ENCODE data around the gene JCAD.

Gene JCAD

DNA sequence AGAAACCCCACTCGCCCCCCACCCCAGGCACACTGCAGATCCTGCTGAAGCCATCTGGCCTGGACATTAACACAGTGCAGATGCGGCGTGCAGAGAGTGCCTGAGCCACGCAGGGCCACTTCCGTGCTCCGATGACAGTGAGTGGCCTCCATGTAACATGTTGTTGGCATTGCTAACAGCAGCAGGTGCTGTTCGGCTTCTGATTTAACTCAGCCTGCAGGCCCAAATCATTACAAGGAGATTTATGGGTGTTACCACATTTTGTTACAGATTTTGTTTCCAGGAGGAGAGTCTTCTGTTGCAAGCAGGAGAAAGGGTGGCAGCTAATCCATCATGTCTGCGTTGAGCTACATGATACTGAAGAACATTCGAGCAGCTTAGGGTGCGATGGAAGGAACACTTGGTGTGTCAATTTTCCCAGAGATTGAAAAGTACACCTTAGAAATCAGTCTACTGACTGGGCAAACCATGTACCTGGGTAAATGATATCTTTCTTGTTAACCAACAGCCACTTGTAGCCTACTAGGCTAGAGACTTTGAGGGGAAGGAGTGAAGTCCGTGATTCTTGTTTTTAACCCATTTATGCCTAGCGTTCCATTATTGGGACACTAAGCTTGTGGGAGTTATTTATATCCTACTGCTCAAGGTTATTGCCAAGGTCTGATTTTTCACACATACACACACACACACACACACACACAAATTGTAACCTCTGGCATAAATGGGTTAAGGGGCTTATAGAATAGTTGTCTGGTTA is 90.0 kb downstream of the JCAD start:
- intact Hi-C loops (cut with micrococcal nuclease): no loop called here
- Mint-ChIP-seq H3K27ac (no peak overlapping the region), H3K4me3 (no peak overlapping the region)

DNA sequence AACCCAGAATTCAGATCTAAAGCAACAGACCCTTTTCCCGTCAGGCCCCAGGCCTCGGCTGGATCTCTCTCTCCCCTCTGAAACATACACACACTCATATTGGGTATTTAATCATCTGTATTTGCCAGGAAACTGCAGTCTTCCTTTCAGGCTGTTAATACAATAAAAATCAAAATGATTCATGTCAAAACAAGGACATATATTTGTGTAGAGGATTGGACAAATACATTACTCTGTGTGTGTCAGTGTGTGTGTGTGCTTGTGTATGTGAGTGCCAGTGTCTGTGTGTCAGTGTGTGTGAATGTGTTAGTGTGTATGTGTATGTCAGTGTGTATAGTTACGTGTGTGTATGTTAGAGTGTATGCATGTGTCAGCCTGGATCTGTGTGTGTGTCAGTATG is 90.8 kb downstream of the JCAD start:
- Mint-ChIP-seq H3K4me1 (ENCODE audit: low read depth) (no peaks in the 10 kb centered on the region), H3K4me3 (no peak overlapping the region), H3K9me3 (no peaks in the 10 kb centered on the region), H3K36me3 (ENCODE audit: low read depth) (no peaks in the 10 kb centered on the region), H3K27ac (no peak overlapping the region), H3K27me3 (no peaks in the 10 kb centered on the region)
- intact Hi-C loops (cut with micrococcal nuclease): no loop called here

More for the DNA sequence above, 90.0 kb downstream of the JCAD start:
- Mint-ChIP-seq H3K36me3 (ENCODE audit: low read depth) (no peaks in the 10 kb centered on the region), H3K4me1 (ENCODE audit: low read depth) (no peaks in the 10 kb centered on the region), H3K9me3 (peaks cover 5% of the 10 kb centered on the region), H3K27me3 (no peaks in the 10 kb centered on the region)

- Mint-ChIP-seq H3K36me3 (ENCODE audit: low read depth) (no peaks in the 10 kb centered on the region), H3K27ac (no peak overlapping the region), H3K27me3 (no peaks in the 10 kb centered on the region), H3K9me3 (no peaks in the 10 kb centered on the region), H3K4me1 (ENCODE audit: low read depth) (no peaks in the 10 kb centered on the region), H3K4me3 (no peak overlapping the region)
- intact Hi-C loops (cut with micrococcal nuclease): no loop called here
Measured at GRCh38 chr10:29966269-29966668, 93.1 kb downstream of the JCAD start.

All from dendritic cell treated with granulocyte-macrophage colony-stimulating factor and Interleukin-4, amounts not matched to agents 40 ng/mL and 50 ng/mL, for 4 days (primary cell).